ENCODE data around the gene RALGAPA1. TPM values are rescaled to one million over a fixed set of nuclear protein-coding genes. Genes with fewer than 3 reads are reported as not detected.

RALGAPA1 gene
- total RNA-seq, 2 experiments from 2014 or later: 27.6 to 36.5 TPM

GRCh38 chr14:35689000-35689460 lies 120.1 kb downstream of the RALGAPA1 start:
- H3K4me3 ChIP-seq (ENCODE audit: low read depth, low read length, poor library complexity, severe bottlenecking): no peak overlapping the region
- no peak for DNase-seq (ENCODE audit: low spot score)
- no peak overlapping the region for H3K4me2 ChIP-seq (ENCODE audit: low read length)
- POLR2A ChIA-PET: interaction anchor here (0.6 to 1.2 kb wide), 2 partner anchors 10 to 38 kb away, joined by 4 read pairs; no protein-coding TSS in a partner anchor
- no TSS peak for BruUV-seq (replicated peaks)
- CTCF ChIA-PET (ENCODE audit: unreplicated experiment): no interaction called here
- no peaks in the 10 kb centered on the region for H3K79me2 ChIP-seq (ENCODE audit: insufficient read depth, low read depth, low read length)
- H3K36me3 ChIP-seq (ENCODE audit: insufficient read depth, low read length): no peaks in the 10 kb centered on the region
- no peak overlapping the region for H3K27ac ChIP-seq (ENCODE audit: low read depth, low read length, poor library complexity, severe bottlenecking)
- TF ChIP-seq, protein P1, sequence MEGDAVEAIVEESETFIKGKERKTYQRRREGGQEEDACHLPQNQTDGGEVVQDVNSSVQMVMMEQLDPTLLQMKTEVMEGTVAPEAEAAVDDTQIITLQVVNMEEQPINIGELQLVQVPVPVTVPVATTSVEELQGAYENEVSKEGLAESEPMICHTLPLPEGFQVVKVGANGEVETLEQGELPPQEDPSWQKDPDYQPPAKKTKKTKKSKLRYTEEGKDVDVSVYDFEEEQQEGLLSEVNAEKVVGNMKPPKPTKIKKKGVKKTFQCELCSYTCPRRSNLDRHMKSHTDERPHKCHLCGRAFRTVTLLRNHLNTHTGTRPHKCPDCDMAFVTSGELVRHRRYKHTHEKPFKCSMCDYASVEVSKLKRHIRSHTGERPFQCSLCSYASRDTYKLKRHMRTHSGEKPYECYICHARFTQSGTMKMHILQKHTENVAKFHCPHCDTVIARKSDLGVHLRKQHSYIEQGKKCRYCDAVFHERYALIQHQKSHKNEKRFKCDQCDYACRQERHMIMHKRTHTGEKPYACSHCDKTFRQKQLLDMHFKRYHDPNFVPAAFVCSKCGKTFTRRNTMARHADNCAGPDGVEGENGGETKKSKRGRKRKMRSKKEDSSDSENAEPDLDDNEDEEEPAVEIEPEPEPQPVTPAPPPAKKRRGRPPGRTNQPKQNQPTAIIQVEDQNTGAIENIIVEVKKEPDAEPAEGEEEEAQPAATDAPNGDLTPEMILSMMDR (conservative IDR thresholded peaks at IDR 0.05; ENCODE audit: low read length): no peak
- no peak for TF ChIP-seq EZH2phosphoT487 (IDR thresholded peaks at IDR 0.05; ENCODE audit: borderline replicate concordance, low read depth, low read length)
- no peaks in the 10 kb centered on the region for H4K20me1 ChIP-seq (ENCODE audit: insufficient read depth, low read length)
- H2AFZ ChIP-seq (ENCODE audit: low read length): no peak overlapping the region
- intact Hi-C loops (cut with micrococcal nuclease; ENCODE audit: unreplicated experiment): loop anchor here (5.0 kb wide), 1 partner anchor 157 kb away; the partner anchor contains the start of gene INSM2
- H3K9me2 ChIP-seq (ENCODE audit: insufficient read depth, low read length): no peaks in the 10 kb centered on the region
- H3K4me1 ChIP-seq (ENCODE audit: insufficient read depth, low read length, poor library complexity, severe bottlenecking): no peaks in the 10 kb centered on the region
- no peaks in the 10 kb centered on the region for H3K9me3 ChIP-seq (ENCODE audit: low read length)

GRCh38 chr14:35688126-35688826 lies 120.8 kb downstream of the RALGAPA1 start:
- no peaks in the 10 kb centered on the region for H3K79me2 ChIP-seq (ENCODE audit: insufficient read depth, low read depth, low read length)
- CTCF ChIA-PET (ENCODE audit: unreplicated experiment): no interaction called here
- no peaks in the 10 kb centered on the region for H3K9me3 ChIP-seq (ENCODE audit: low read length)
- H3K36me3 ChIP-seq (ENCODE audit: insufficient read depth, low read length): no peaks in the 10 kb centered on the region
- no peaks in the 10 kb centered on the region for H3K9me2 ChIP-seq (ENCODE audit: insufficient read depth, low read length)
- H3K4me1 ChIP-seq (ENCODE audit: insufficient read depth, low read length, poor library complexity, severe bottlenecking): no peaks in the 10 kb centered on the region
- DNase-seq (ENCODE audit: low spot score): no peak
- no peak overlapping the region for H3K27ac ChIP-seq (ENCODE audit: low read depth, low read length, poor library complexity, severe bottlenecking)
- TF ChIP-seq EZH2phosphoT487 (IDR thresholded peaks at IDR 0.05; ENCODE audit: borderline replicate concordance, low read depth, low read length): no peak
- TF ChIP-seq, protein P1 (conservative IDR thresholded peaks at IDR 0.05; ENCODE audit: low read length): no peak
- POLR2A ChIA-PET: interaction anchor here (0.6 to 1.2 kb wide), 3 partner anchors 11 to 296 kb away, joined by 3 to 4 read pairs (median 4); no protein-coding TSS in a partner anchor
- no TSS peak for BruUV-seq (replicated peaks)
- intact Hi-C loops (cut with micrococcal nuclease; ENCODE audit: unreplicated experiment): loop anchor here (5.0 kb wide), 1 partner anchor 156 kb away; the partner anchor contains the start of gene INSM2
- no peak overlapping the region for H3K4me3 ChIP-seq (ENCODE audit: low read depth, low read length, poor library complexity, severe bottlenecking)
- no peak overlapping the region for H3K4me2 ChIP-seq (ENCODE audit: low read length)
- H2AFZ ChIP-seq (ENCODE audit: low read length): no peak overlapping the region
- no peaks in the 10 kb centered on the region for H4K20me1 ChIP-seq (ENCODE audit: insufficient read depth, low read length)
